Activated CD8-positive, alpha-beta T cell treated with anti-CD3 and anti-CD28 coated beads, Interleukin-2, amount 10 ng/mL, durations not matched to agents 7 days and 5 days (primary cell): ENCODE measurements around the gene LRRC53. TPM values are rescaled to one million over a fixed set of nuclear protein-coding genes. Genes with fewer than 3 reads are reported as not detected.

Source experiments
- ATAC-seq: fragments of 150-1000 bp; cut with Tn5 transposase; one replicate; pipeline ENCODE4 v1.10.0; 2021; ENCODE audit warnings: moderate library complexity
- CTCF ChIA-PET: fragments of 350-600 bp; sonication (Branson Sonifier 250); formaldehyde crosslinking; loops from one replicate; lab custom pipeline; 2021; ENCODE audit warnings: antibody characterized with exemption; lab: Charles Lee
- POLR2A ChIA-PET: fragments of 350-600 bp; sonication (Branson Sonifier 250); formaldehyde crosslinking; loops from one replicate; lab custom pipeline; 2021; ENCODE audit warnings: antibody characterized with exemption; lab: Charles Lee
- DNase-seq: peaks from one replicate; pipeline ENCODE4 v3.0.0-alpha.2; 2020
- H3K27ac Mint-ChIP-seq: one replicate; pipeline ENCODE4 v1.8.0; 2021; ENCODE audit warnings: mild to moderate bottlenecking, mixed read lengths
- H3K27me3 Mint-ChIP-seq: one replicate; pipeline ENCODE4 v1.8.0; 2021; ENCODE audit warnings: low read depth, mixed read lengths
- H3K36me3 Mint-ChIP-seq: one replicate; pipeline ENCODE4 v1.8.0; 2021; ENCODE audit warnings: low read depth, mixed read lengths
- H3K4me1 Mint-ChIP-seq: one replicate; pipeline ENCODE4 v1.8.0; 2021; ENCODE audit warnings: low read depth, mixed read lengths
- H3K4me3 Mint-ChIP-seq: one replicate; pipeline ENCODE4 v1.8.0; 2021; ENCODE audit warnings: mild to moderate bottlenecking, mixed read lengths
- H3K9me3 Mint-ChIP-seq: one replicate; pipeline ENCODE4 v1.8.0; 2022; ENCODE audit warnings: mixed read lengths; ENCODE audit not compliant: insufficient read depth
- total RNA-seq, 2 experiments: library from RNA; stranded (reverse); gene quantifications; one replicate each; pipeline ENCODE4 v1.2.3, GENCODE V29; 2021

The LRRC53 gene
- total RNA-seq, 2 experiments from 2014 or later: not detected

GRCh38 chr1:74464037-74464436 lies 48.4 kb downstream of the LRRC53 start:
- no peaks in the 10 kb centered on the region for H3K27me3 Mint-ChIP-seq
- CTCF ChIA-PET: no interaction called here

GRCh38 chr1:74463333-74463988 lies 49.0 kb downstream of the LRRC53 start:
- Mint-ChIP-seq H3K36me3 (no peaks in the 10 kb centered on the region), H3K4me1 (no peaks in the 10 kb centered on the region), H3K4me3 (no peak overlapping the region), H3K27ac (no peak overlapping the region), H3K27me3 (no peaks in the 10 kb centered on the region), H3K9me3 (no peaks in the 10 kb centered on the region)
- DNase-seq (no peak), ATAC-seq (no peak)
- ChIA-PET CTCF (no interaction called here), POLR2A (no interaction called here)

More at GRCh38 chr1:74464037-74464436, 48.4 kb downstream of the LRRC53 start:
- H3K9me3 Mint-ChIP-seq: no peaks in the 10 kb centered on the region
- no peak overlapping the region for H3K27ac Mint-ChIP-seq
- ATAC-seq (no peak), DNase-seq (no peak)
- POLR2A ChIA-PET: no interaction called here
- no peaks in the 10 kb centered on the region for H3K36me3 Mint-ChIP-seq
- no peak overlapping the region for H3K4me3 Mint-ChIP-seq
- no peaks in the 10 kb centered on the region for H3K4me1 Mint-ChIP-seq

- H3K36me3 Mint-ChIP-seq: no peaks in the 10 kb centered on the region
- POLR2A ChIA-PET: no interaction called here
- ATAC-seq (no peak), DNase-seq (no peak)
- H3K27ac Mint-ChIP-seq: no peak overlapping the region
- no peaks in the 10 kb centered on the region for H3K9me3 Mint-ChIP-seq
- H3K27me3 Mint-ChIP-seq: no peaks in the 10 kb centered on the region
- H3K4me1 Mint-ChIP-seq: no peaks in the 10 kb centered on the region
- CTCF ChIA-PET: interaction anchor here (1.4 kb wide), 1 partner anchor 47 kb away, joined by 3 read pairs; no protein-coding TSS in a partner anchor
- no peak overlapping the region for H3K4me3 Mint-ChIP-seq
Measured at GRCh38 chr1:74457253-74457652, 55.2 kb downstream of the LRRC53 start.

GRCh38 chr1:74455390-74455789 lies 57.0 kb downstream of the LRRC53 start:
- CTCF ChIA-PET: no interaction called here
- POLR2A ChIA-PET: no interaction called here
- Mint-ChIP-seq H3K9me3 (no peaks in the 10 kb centered on the region), H3K36me3 (no peaks in the 10 kb centered on the region), H3K4me1 (no peaks in the 10 kb centered on the region), H3K4me3 (no peak overlapping the region), H3K27ac (no peak overlapping the region), H3K27me3 (no peaks in the 10 kb centered on the region)
- ATAC-seq (no peak), DNase-seq (no peak)

GRCh38 chr1:74453277-74453676 lies 59.1 kb downstream of the LRRC53 start:
- H3K27ac Mint-ChIP-seq: no peak overlapping the region

GRCh38 chr1:74452035-74452434 lies 60.4 kb downstream of the LRRC53 start:
- Mint-ChIP-seq H3K9me3 (no peaks in the 10 kb centered on the region), H3K4me1 (no peaks in the 10 kb centered on the region), H3K4me3 (no peak overlapping the region), H3K36me3 (no peaks in the 10 kb centered on the region), H3K27ac (no peak overlapping the region), H3K27me3 (no peaks in the 10 kb centered on the region)
- ChIA-PET CTCF (no interaction called here), POLR2A (no interaction called here)
- DNase-seq: no peak
- no peak for ATAC-seq

More at GRCh38 chr1:74453277-74453676, 59.1 kb downstream of the LRRC53 start:
- ATAC-seq: no peak
- no peaks in the 10 kb centered on the region for H3K9me3 Mint-ChIP-seq
- no peak overlapping the region for H3K4me3 Mint-ChIP-seq
- no peaks in the 10 kb centered on the region for H3K36me3 Mint-ChIP-seq
- no peaks in the 10 kb centered on the region for H3K4me1 Mint-ChIP-seq
- ChIA-PET POLR2A (no interaction called here), CTCF (no interaction called here)
- no peak for DNase-seq
- H3K27me3 Mint-ChIP-seq: no peaks in the 10 kb centered on the region

GRCh38 chr1:74437035-74437434 lies 75.4 kb downstream of the LRRC53 start:
- H3K9me3 Mint-ChIP-seq: no peaks in the 10 kb centered on the region
- DNase-seq: no peak
- POLR2A ChIA-PET: no interaction called here
- H3K36me3 Mint-ChIP-seq: no peaks in the 10 kb centered on the region
- no peak for ATAC-seq
- no peak overlapping the region for H3K4me3 Mint-ChIP-seq
- H3K4me1 Mint-ChIP-seq: no peaks in the 10 kb centered on the region
- H3K27me3 Mint-ChIP-seq: no peaks in the 10 kb centered on the region
- H3K27ac Mint-ChIP-seq: no peak overlapping the region
- CTCF ChIA-PET: no interaction called here

- CTCF ChIA-PET: no interaction called here
- ATAC-seq (no peak), DNase-seq (no peak)
- Mint-ChIP-seq H3K27ac (no peak overlapping the region), H3K4me3 (no peak overlapping the region), H3K27me3 (no peaks in the 10 kb centered on the region), H3K4me1 (no peaks in the 10 kb centered on the region), H3K9me3 (no peaks in the 10 kb centered on the region), H3K36me3 (no peaks in the 10 kb centered on the region)
- POLR2A ChIA-PET: no interaction called here
Measured at GRCh38 chr1:74436078-74436477, 76.3 kb downstream of the LRRC53 start.

- no peaks in the 10 kb centered on the region for H3K36me3 Mint-ChIP-seq
Measured at GRCh38 chr1:74434321-74434720, 78.1 kb downstream of the LRRC53 start.

GRCh38 chr1:74432325-74432724 lies 80.1 kb downstream of the LRRC53 start:
- ChIA-PET POLR2A (no interaction called here), CTCF (no interaction called here)
- Mint-ChIP-seq H3K4me3 (no peak overlapping the region), H3K36me3 (no peaks in the 10 kb centered on the region), H3K27me3 (no peaks in the 10 kb centered on the region), H3K4me1 (no peaks in the 10 kb centered on the region), H3K9me3 (no peaks in the 10 kb centered on the region), H3K27ac (no peak overlapping the region)
- ATAC-seq: no peak
- DNase-seq: no peak

More at GRCh38 chr1:74434321-74434720, 78.1 kb downstream of the LRRC53 start:
- DNase-seq (no peak), ATAC-seq (no peak)
- H3K4me3 Mint-ChIP-seq: no peak overlapping the region
- CTCF ChIA-PET: no interaction called here
- H3K27me3 Mint-ChIP-seq: no peaks in the 10 kb centered on the region
- POLR2A ChIA-PET: no interaction called here
- H3K4me1 Mint-ChIP-seq: no peaks in the 10 kb centered on the region
- H3K27ac Mint-ChIP-seq: no peak overlapping the region
- no peaks in the 10 kb centered on the region for H3K9me3 Mint-ChIP-seq

GRCh38 chr1:74431531-74431930 lies 80.9 kb downstream of the LRRC53 start:
- ChIA-PET CTCF (no interaction called here), POLR2A (no interaction called here)
- no peaks in the 10 kb centered on the region for H3K9me3 Mint-ChIP-seq
- no peaks in the 10 kb centered on the region for H3K4me1 Mint-ChIP-seq
- H3K27ac Mint-ChIP-seq: no peak overlapping the region
- no peak overlapping the region for H3K4me3 Mint-ChIP-seq
- DNase-seq (no peak), ATAC-seq (no peak)
- H3K27me3 Mint-ChIP-seq: no peaks in the 10 kb centered on the region
- H3K36me3 Mint-ChIP-seq: no peaks in the 10 kb centered on the region

- no peak for ATAC-seq
- POLR2A ChIA-PET: no interaction called here
Measured at GRCh38 chr1:74430342-74430934, 82.0 kb downstream of the LRRC53 start.

More at GRCh38 chr1:74430342-74430934, 82.0 kb downstream of the LRRC53 start:
- CTCF ChIA-PET: no interaction called here
- H3K9me3 Mint-ChIP-seq: no peaks in the 10 kb centered on the region
- no peaks in the 10 kb centered on the region for H3K36me3 Mint-ChIP-seq
- no peaks in the 10 kb centered on the region for H3K4me1 Mint-ChIP-seq
- no peak for DNase-seq
- H3K27ac Mint-ChIP-seq: no peak overlapping the region
- H3K4me3 Mint-ChIP-seq: no peak overlapping the region
- H3K27me3 Mint-ChIP-seq: no peaks in the 10 kb centered on the region
